Measurements from ENCODE around the gene SOCS3.

Gene SOCS3

DNA sequence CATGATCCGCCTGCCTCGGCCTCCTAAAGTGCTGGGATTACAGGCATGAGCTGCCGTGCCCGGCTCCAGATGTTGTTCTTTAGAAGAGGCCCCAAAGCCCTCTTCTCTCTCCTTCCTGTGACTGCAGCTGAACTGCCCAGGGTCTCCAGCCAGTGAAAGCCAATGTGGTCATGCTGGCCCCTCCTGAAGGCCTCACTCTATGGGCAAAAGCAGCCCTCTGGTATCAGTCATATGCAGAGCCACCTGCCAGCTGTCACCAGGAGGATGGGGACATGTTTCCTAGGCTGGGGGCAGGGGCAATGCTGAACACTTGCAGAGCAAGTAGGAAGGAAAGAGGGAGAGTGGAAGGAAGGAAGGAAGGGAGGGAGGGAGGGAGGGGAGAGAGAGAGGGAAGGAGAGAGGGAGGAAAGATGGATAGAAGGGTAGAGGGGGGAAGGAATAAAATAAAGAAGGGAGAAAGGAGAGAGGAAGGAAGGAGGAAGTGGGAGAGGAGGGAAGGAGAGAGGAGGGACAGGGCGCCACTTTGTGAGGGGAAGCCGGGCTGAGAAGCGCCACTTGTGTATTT lies 36.0 kb downstream of the SOCS3 start:
- no peak for DNase-seq
- no peak overlapping the region for H3K4me3 ChIP-seq (ENCODE audit: low read depth, low read length)
- in situ Hi-C loops (cut with HindIII; ENCODE audit: low pct_ligation_motif_present, low sequenced_read_pairs): no loop called here
- TF ChIP-seq, protein P1, sequence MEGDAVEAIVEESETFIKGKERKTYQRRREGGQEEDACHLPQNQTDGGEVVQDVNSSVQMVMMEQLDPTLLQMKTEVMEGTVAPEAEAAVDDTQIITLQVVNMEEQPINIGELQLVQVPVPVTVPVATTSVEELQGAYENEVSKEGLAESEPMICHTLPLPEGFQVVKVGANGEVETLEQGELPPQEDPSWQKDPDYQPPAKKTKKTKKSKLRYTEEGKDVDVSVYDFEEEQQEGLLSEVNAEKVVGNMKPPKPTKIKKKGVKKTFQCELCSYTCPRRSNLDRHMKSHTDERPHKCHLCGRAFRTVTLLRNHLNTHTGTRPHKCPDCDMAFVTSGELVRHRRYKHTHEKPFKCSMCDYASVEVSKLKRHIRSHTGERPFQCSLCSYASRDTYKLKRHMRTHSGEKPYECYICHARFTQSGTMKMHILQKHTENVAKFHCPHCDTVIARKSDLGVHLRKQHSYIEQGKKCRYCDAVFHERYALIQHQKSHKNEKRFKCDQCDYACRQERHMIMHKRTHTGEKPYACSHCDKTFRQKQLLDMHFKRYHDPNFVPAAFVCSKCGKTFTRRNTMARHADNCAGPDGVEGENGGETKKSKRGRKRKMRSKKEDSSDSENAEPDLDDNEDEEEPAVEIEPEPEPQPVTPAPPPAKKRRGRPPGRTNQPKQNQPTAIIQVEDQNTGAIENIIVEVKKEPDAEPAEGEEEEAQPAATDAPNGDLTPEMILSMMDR (IDR thresholded peaks at IDR 0.05; ENCODE audit: low read depth, low read length, missing control alignments): no peak
- no peaks in the 10 kb centered on the region for H3K27me3 ChIP-seq (replicated peaks)
- no peaks in the 10 kb centered on the region for H3K36me3 ChIP-seq (replicated peaks)
- H3K27ac ChIP-seq: peak overlapping the region; percentile 94

DNA sequence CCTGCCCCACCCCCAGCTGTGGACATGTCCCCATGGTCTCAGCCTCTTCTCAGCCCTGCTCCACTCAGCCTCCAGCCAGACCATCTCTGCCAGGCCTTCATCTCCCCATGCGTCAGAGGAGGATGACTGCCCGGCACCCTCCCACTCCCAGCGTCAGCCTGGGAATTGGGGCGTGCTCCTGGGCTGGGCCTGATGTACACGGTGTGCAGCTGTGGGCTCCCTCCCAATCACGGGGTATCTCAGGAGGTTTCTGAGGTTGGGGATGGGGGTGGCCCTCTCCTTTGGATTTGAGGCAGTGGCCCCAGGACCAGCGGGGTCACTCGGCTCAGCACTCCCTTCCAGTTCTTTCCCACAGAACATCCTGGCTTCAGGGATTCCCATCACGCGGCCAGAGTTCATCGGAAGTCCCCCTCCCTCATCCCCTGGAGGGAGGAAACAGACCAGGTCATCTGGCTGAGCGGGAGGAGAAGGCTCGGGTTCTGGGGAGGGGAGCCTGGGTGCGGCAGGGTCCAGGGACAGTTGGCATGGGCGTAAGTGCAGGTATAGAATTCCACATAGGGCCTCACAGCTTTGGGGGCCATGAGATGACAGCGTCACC lies 36.9 kb downstream of the SOCS3 start:
- Histone ChIP-seq H3K4me3 (ENCODE audit: low read depth, low read length) (no peak overlapping the region), H3K27ac (peak overlapping the region; percentile 29), H3K27me3 (replicated peaks) (no peaks in the 10 kb centered on the region), H3K36me3 (replicated peaks) (no peaks in the 10 kb centered on the region)
- DNase-seq: peak; percentile 41
- TF ChIP-seq, protein P1 (IDR thresholded peaks at IDR 0.05; ENCODE audit: low read depth, low read length, missing control alignments): no peak
- in situ Hi-C loops (cut with HindIII; ENCODE audit: low pct_ligation_motif_present, low sequenced_read_pairs): no loop called here

DNA sequence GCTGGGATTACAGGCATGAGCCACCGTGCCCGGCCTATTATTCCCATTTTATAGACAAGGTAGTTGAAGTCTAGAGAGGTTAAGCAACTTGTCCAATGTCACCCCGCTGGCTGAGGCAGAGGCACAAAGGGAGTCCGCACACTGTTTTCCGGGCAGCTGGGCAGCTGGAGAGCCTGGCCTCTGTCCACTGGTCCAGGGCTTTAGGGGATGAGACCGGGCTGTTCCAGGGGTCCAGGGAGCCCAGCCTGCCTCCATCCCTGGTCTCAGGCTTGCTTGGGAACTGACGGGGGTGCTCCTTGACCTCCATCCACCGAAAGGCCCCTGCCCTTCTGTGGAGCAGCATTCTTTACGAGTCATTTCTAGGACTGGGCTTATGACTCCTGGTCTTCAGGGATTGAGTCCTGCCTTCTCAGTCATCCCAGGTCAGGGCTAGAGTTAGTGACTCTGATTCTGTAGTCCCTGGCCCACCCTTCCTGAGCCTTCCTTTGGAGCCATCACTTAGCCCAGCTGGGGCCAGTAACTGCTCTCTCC lies 37.5 kb downstream of the SOCS3 start:
- Histone ChIP-seq H3K4me3 (ENCODE audit: low read depth, low read length) (no peak overlapping the region), H3K36me3 (replicated peaks) (no peaks in the 10 kb centered on the region), H3K27ac (peak overlapping the region; percentile 29), H3K27me3 (replicated peaks) (no peaks in the 10 kb centered on the region)
- no peak for DNase-seq
- TF ChIP-seq, protein P1 (IDR thresholded peaks at IDR 0.05; ENCODE audit: low read depth, low read length, missing control alignments): no peak
- in situ Hi-C loops (cut with HindIII; ENCODE audit: low pct_ligation_motif_present, low sequenced_read_pairs): no loop called here

DNA sequence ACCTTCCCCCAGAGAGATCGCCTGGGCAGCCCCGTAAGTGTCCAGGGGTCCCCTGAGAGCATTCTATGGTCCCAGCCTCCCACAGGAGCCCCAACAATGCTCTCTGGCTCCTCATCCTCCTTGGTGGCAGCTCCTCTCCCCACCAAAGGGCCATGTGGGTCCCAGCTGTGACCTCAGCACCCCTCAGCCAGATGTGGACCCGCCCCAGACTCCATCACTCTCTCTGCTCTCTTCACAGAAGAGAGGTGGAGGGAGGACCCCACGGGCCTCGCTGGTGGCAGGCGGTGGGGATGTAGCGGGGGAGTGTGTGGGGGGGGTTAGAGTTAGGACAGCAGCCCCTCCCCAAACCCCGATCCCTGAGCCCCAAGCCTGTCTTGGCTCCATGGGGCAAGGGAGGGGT lies 41.0 kb downstream of the SOCS3 start:
- TF ChIP-seq, protein P1 (IDR thresholded peaks at IDR 0.05; ENCODE audit: low read depth, low read length, missing control alignments): no peak
- DNase-seq: no peak
- H3K27me3 ChIP-seq (replicated peaks): no peaks in the 10 kb centered on the region
- in situ Hi-C loops (cut with HindIII; ENCODE audit: low pct_ligation_motif_present, low sequenced_read_pairs): no loop called here
- no peaks in the 10 kb centered on the region for H3K36me3 ChIP-seq (replicated peaks)
- no peak overlapping the region for H3K4me3 ChIP-seq (ENCODE audit: low read depth, low read length)
- H3K27ac ChIP-seq: no peak overlapping the region

DNA sequence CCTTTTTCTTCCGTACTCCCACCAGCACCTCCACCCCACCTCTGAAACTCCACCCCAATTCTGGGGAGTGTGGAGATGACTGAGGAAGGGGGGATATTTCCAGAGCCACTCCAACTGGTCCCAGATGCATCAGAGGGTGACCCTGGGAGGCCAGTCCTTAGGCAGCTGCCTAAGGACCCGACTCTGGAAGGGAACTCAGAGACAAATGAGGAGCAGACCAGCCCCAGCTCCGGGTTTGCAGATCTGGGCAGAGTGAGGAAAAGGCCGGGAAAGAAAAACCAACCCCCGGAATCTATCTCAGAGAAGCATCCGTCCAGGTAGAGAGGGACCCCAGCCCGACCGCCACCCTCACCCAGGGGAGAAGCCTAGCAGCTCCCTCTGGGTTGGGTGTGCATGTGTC lies 41.5 kb downstream of the SOCS3 start:
- DNase-seq: no peak
- Histone ChIP-seq H3K36me3 (replicated peaks) (no peaks in the 10 kb centered on the region), H3K27ac (no peak overlapping the region), H3K27me3 (replicated peaks) (no peaks in the 10 kb centered on the region), H3K4me3 (ENCODE audit: low read depth, low read length) (no peak overlapping the region)
- in situ Hi-C loops (cut with HindIII; ENCODE audit: low pct_ligation_motif_present, low sequenced_read_pairs): no loop called here
- TF ChIP-seq, protein P1 (IDR thresholded peaks at IDR 0.05; ENCODE audit: low read depth, low read length, missing control alignments): no peak

All from brain microvascular endothelial cell (primary cell).